ENCODE results near the gene PATJ. TPM values are rescaled to one million over a fixed set of nuclear protein-coding genes. Genes with fewer than 3 reads are reported as not detected.

The PATJ gene
- total RNA-seq, 1 experiment from 2014 or later, result 4.5 TPM

GRCh38 chr1:62050165-62050564, 307.9 kb downstream of the PATJ start:
- DNase-seq (ENCODE audit: low read depth), result no peak

- no peak for DNase-seq (ENCODE audit: low read depth)
Measured at GRCh38 chr1:62052946-62053345, 310.7 kb downstream of the PATJ start.

GRCh38 chr1:62054188-62054587, 311.9 kb downstream of the PATJ start:
- DNase-seq (ENCODE audit: low read depth), result no peak

DNA sequence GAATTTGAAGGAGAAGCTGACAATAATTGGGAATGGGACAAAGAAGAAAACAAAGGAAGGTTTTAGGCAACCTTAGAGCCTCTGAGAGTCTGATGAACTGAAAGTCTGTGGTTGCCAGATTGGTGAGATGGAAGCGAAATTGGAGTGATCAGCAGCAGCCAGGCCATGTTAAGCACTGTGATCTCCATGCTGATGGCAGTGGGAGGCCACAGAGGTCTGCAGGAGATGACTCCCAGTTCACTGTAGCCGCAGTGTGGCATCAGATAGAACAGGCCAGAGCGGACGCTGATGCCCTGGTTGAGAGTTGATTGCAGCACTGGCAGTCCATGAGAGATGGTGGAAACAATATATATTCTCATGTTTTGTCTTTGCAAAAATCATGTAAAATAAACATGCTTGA, 314.9 kb downstream of the PATJ start:
- no peak for DNase-seq (ENCODE audit: low read depth)

GRCh38 chr1:62057641-62058290, 315.5 kb downstream of the PATJ start:
- DNase-seq (ENCODE audit: low read depth), result no peak

DNA sequence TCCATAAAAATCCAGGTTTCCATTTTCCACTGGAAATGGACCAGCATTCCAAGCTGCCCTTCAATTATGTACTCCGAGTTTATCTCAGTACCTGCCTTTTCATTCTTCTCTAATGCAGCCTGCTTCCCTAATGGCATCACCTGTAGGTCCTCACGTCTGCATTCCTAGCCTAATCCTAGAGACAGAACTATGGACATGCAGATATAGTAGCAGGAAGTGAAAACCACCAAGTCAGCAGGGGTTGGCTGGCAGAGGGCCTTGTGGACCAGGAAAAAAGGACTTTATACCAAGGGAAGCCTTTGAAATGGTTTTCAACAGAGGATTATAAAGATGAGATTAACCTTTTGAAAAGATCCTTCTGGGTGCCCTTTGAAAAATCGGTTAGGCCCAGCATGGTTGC, 316.7 kb downstream of the PATJ start:
- no peak for DNase-seq (ENCODE audit: low read depth)

GRCh38 chr1:62062087-62062486, 319.8 kb downstream of the PATJ start:
- no peak for DNase-seq (ENCODE audit: low read depth)

DNA sequence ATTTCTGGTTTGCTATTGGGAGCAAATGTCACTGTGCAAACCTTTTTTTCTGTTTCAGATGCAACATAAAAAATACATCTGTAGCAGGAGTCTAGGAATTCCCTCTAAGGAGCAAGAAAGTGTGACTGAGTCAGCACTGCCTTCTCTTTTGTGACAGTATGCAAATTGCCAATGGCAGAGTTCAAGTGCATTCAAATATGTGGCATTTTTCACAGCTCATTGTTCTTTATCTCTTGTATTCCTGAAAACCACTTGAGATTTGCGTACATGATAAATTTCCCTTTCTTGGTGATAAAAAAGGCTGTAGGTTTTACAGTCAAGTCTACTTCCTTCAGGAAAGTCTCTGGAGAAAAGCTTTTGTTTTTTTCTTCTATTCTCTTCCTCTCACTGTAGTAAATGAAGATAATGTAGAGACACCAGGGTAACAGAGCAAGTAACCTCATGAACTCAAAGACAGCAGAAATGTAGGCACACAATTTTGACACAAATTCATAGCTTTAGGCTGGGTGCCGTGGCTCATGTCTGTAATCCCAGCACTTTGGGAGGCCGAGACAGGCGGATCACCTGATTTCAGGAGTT, 322.6 kb downstream of the PATJ start:
- no peak for DNase-seq (ENCODE audit: low read depth)

- DNase-seq (ENCODE audit: low read depth), result no peak
Measured at GRCh38 chr1:62066713-62067112, 324.4 kb downstream of the PATJ start.

DNA sequence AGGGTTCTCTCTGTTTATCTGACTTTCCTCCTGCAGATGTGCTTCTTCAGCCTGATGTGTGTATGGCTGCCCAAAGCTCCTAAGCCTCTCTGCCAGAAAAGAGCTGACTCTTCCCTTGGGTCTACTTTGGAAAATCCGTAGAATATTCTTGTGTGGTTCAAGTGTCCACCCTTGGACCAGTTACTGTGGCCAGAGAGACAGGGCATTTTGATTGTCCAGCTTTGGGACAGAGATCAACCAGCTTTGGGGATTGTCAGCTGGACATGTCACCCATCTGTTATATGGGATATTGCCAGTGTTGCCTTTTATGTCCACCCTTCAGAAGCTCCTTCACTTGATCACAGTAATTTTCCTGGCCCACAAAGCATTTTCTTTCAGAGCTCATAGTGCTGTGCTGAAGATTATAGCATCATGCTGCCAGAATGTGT, 326.1 kb downstream of the PATJ start:
- DNase-seq (ENCODE audit: low read depth), result no peak

- no peak for DNase-seq (ENCODE audit: low read depth)
Measured at GRCh38 chr1:62068978-62069377, 326.7 kb downstream of the PATJ start.

GRCh38 chr1:62070384-62071011, 328.2 kb downstream of the PATJ start:
- DNase-seq (ENCODE audit: low read depth), result peak; percentile 16

DNA sequence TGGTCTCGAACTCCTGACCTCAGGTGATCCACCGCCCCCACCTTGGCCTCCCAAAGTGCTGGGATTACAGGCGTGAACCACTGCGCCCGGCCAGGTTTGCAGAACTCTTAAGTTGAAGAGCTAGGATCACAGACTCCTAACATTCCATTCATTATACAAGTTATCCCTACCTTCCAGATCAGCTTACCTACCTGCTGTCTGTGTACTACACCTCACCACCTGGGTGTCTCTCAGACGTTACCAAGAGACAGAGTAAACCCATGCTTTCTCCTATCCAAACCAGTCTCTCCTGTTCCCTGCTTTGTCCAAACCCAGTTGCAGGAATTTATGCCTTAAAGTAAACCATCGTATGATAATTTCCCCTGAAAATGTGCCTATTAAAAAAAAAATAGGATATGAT, 329.4 kb downstream of the PATJ start:
- DNase-seq (ENCODE audit: low read depth), result no peak

DNA sequence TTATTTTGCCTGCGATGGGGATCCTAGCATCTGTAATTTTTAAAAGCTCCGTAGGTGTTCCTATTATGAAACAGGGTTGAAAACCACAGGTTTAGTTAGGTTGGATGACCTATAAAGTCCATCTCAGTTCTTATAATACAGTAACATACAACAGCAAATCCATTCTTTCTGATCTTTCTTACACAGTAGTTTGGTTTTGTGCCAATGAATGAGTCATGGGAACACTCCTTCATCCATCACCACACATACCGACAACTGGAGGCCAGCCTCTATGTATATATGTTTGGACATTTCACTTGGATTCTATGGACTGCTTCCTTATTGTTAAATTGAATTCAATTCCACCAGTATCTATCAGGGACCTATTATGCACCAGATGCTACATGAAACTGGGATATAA, 334.0 kb downstream of the PATJ start:
- peak; percentile 85 for DNase-seq (ENCODE audit: low read depth)

DNA sequence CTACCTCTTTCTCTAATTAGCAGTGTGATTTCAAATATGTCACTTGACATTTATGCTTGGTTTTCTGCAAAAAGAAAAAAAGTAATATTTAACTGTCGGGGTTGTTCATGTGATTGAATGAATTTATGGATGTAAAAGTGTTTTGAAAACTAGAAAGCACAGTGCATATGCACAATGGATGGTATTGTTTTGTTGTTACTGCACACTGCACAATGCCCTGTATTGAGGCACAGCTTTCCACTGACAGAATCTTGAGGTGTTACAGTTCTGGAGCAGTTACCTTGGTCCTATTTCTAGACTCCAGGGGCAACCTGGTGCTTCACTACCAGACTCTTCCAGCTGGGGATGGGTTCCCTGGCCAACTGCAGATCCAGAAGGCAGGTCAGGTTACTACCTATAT, 335.5 kb downstream of the PATJ start:
- no peak for DNase-seq (ENCODE audit: low read depth)

GRCh38 chr1:62082456-62083363, 340.4 kb downstream of the PATJ start:
- peak; percentile 57 for DNase-seq (ENCODE audit: low read depth)

DNA sequence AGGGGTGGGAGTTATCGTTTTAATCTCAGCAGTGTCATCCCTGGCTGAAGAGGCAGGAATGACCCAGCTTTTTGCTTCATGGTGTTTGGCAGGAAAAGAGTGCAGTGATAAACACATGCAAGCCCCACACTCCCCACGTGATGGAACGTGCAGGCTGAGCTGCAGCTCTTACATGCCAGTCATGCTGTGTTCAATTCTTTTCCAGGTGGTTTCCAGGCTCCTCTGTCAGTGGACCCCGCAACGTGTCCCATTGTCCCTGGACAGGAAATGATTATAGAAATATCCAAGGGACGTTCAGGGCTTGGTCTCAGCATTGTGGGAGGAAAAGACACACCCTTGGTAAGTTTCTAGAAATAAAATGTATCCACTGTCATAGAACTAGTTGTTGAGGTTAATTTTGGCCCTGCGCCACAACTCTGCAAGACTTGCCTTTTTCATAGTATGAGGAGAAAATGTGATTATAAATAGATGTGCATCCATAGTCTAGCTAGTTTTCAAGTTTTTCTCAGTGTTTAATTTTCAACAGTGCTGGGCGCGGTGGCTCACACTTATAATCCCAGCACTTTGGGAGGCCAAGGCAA, 342.1 kb downstream of the PATJ start:
- DNase-seq (ENCODE audit: low read depth), result no peak

GRCh38 chr1:62088439-62088838, 346.2 kb downstream of the PATJ start:
- DNase-seq (ENCODE audit: low read depth), result no peak

DNA sequence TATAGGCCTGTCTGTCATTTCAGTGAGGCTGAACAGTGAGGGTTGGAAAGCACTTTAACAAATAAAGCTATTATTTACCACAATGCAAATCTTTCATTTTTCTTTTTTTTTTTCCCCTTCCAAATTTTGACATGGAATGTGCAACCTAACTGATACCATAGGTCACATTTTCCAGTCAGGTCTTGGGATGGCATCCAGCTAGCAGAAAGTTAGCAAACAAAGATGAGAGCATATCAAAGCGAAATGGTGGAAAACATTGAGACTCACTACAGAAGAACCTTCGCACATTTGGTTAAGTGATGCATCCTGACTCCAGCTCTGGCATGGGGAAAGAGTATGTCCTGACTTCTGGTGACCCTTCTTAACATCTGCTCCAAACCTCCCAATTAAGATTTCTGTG, 347.3 kb downstream of the PATJ start:
- no peak for DNase-seq (ENCODE audit: low read depth)

GRCh38 chr1:62090016-62090415, 347.7 kb downstream of the PATJ start:
- DNase-seq (ENCODE audit: low read depth), result no peak

GRCh38 chr1:62092110-62092509, 349.8 kb downstream of the PATJ start:
- DNase-seq (ENCODE audit: low read depth), result no peak

DNA sequence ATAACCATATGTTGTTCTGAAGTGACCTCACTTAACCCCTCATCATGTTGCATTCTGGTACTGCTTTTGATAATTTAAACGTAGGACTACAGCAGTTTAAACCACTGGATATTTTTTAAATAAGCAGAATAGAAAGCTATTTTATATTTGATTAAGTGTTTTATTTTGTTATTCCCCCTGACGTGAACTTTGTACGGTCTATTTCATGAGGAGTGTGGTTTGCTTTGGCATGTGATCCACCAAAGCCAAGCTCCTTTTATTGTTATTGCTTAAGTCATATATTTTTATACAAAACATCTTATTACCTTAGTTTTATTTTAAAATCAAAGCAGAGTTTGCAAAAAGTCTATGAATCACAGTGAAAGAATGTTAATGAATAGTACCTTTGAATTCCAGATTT, 351.0 kb downstream of the PATJ start:
- no peak for DNase-seq (ENCODE audit: low read depth)
